SK-N-SH (cell line): ENCODE results near the gene DKC1.

Experiments
- CTCF ChIP-seq: fragments of 200-600 bp; sonication (generic); IDR thresholded peaks from 2 replicates; pipeline ENCODE4 v1.6.1; 2017; ENCODE audit warnings: antibody characterized with exemption, mild to moderate bottlenecking, moderate library complexity
- EP300 ChIP-seq, 2 experiments: IDR thresholded peaks; 2 replicates each; pipeline versions ENCODE4 v1.4.0 to v1.6.1; 2012; ENCODE audit warnings: borderline replicate concordance in 1 of 2, low read depth in 1 of 2, low read length in 1 of 2
- GATA2 ChIP-seq: sonication (generic); formaldehyde crosslinking; IDR thresholded peaks from 2 replicates; pipeline ENCODE4 v1.5.0; 2020; ENCODE audit warnings: mild to moderate bottlenecking, missing genetic modification reagents
- IRF3 ChIP-seq: fragments of 150-350 bp; IDR thresholded peaks from 2 replicates; pipeline ENCODE4 v1.6.1; 2016; ENCODE audit warnings: mild to moderate bottlenecking, low read depth, low read length
- MAX ChIP-seq: IDR thresholded peaks from 2 replicates; pipeline ENCODE4 v1.4.0; 2012; ENCODE audit warnings: low read depth
- MEF2A ChIP-seq: IDR thresholded peaks from 2 replicates; pipeline ENCODE4 v1.4.0; 2012; ENCODE audit warnings: low read depth, borderline replicate concordance
- POLR2AphosphoS5 ChIP-seq: IDR thresholded peaks from 2 replicates; pipeline ENCODE4 v1.6.1; 2012; ENCODE audit warnings: low read depth, low read length
- RAD21 ChIP-seq: IDR thresholded peaks from 2 replicates; pipeline ENCODE4 v1.6.1; 2012; ENCODE audit warnings: mild to moderate bottlenecking, low read length
- RCOR1 ChIP-seq: fragments of 150-350 bp; IDR thresholded peaks from 2 replicates; pipeline ENCODE4 v1.6.1; 2017; ENCODE audit warnings: antibody characterized with exemption, low read length
- RFX5 ChIP-seq: IDR thresholded peaks from 2 replicates; pipeline ENCODE4 v1.6.1; 2012; ENCODE audit warnings: mild to moderate bottlenecking, improper control_type of control experiment, low read length
- TAF1 ChIP-seq: IDR thresholded peaks from 2 replicates; pipeline ENCODE4 v1.6.1; 2012; ENCODE audit warnings: low read depth, mild to moderate bottlenecking, low read length, moderate library complexity, borderline replicate concordance
- TEAD4 ChIP-seq: IDR thresholded peaks from 2 replicates; pipeline ENCODE4 v1.4.0; 2012; ENCODE audit warnings: mild to moderate bottlenecking, borderline replicate concordance; ENCODE audit not compliant: insufficient read depth
- YY1 ChIP-seq: IDR thresholded peaks from 2 replicates; pipeline ENCODE4 v1.4.0; 2012; ENCODE audit warnings: low read depth, mild to moderate bottlenecking
- TF ChIP-seq, protein P1 (sequence below): IDR thresholded peaks from 2 replicates; pipeline ENCODE4 v1.4.0; 2012; ENCODE audit warnings: low read depth, borderline replicate concordance

DNA sequence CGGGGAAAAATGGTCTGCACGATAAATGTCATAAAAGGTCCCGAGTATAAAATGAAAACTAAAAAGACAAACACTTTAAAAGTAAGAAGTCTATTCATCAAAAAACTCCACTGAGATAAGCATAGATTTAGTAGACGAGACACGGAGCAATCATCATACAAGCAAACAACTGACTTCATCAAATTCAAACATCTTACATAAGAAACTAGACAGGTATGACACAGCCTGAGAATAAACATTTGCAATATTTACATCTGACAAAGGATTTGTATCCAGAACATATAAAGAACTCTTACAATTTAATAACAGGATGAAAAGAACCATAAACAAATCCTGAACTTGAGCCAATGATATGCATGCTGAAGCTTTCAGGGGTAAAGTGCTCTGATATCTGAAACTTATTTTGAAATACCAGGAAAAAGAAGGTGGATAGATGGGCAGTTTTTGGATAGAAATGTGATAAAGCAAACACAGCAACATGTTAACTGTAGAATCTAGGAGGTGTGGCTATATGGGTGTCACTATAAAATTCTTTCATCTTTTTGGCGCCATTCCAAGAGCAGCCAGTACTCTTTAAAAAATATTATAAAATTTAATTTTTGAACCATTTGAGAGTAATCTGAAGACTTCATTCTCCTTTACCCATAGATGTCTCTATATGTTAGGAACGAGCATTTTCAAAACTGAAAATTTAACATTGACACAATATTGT is 30.6 kb downstream of the DKC1 start:
- TF ChIP-seq CTCF (no peak), RFX5 (no peak), POLR2AphosphoS5 (no peak), MAX (no peak), RAD21 (no peak), YY1 (no peak), RCOR1 (no peak), IRF3 (no peak), EP300 (IDR thresholded peaks at IDR 0.05; ENCODE audit: borderline replicate concordance in 1 of 2, low read depth in 1 of 2, low read length in 1 of 2) (no peak), TEAD4 (no peak), TAF1 (no peak), GATA2 (CRISPR knock-in tag) (no peak), MEF2A (no peak)
- TF ChIP-seq, protein P1, sequence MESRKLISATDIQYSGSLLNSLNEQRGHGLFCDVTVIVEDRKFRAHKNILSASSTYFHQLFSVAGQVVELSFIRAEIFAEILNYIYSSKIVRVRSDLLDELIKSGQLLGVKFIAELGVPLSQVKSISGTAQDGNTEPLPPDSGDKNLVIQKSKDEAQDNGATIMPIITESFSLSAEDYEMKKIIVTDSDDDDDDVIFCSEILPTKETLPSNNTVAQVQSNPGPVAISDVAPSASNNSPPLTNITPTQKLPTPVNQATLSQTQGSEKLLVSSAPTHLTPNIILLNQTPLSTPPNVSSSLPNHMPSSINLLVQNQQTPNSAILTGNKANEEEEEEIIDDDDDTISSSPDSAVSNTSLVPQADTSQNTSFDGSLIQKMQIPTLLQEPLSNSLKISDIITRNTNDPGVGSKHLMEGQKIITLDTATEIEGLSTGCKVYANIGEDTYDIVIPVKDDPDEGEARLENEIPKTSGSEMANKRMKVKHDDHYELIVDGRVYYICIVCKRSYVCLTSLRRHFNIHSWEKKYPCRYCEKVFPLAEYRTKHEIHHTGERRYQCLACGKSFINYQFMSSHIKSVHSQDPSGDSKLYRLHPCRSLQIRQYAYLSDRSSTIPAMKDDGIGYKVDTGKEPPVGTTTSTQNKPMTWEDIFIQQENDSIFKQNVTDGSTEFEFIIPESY = no peak
